Mesendoderm (in vitro differentiated cells): Measurements from ENCODE around the gene RFC3.

Source experiments
- DNase-seq: peaks from one replicate; pipeline ENCODE4 v3.0.0; 2013
- H2AK5ac ChIP-seq: 2 replicates; pipeline ENCODE4 v1.6.1; 2013; ENCODE audit warnings: low read length, inconsistent platforms
- H2BK120ac ChIP-seq: 2 replicates; pipeline ENCODE4 v1.6.1; 2013; ENCODE audit warnings: low read depth, mild to moderate bottlenecking, low read length, moderate library complexity, mixed read lengths
- H2BK15ac ChIP-seq: replicated peaks from 2 replicates; pipeline ENCODE4 v1.6.1; 2013; ENCODE audit warnings: low read depth, mild to moderate bottlenecking, moderate library complexity
- H2BK5ac ChIP-seq: 2 replicates; pipeline ENCODE4 v1.6.1; 2013; ENCODE audit warnings: low read length, inconsistent platforms
- H3K18ac ChIP-seq: 2 replicates; pipeline ENCODE4 v1.6.1; 2013; ENCODE audit warnings: mild to moderate bottlenecking, low read length, mixed read lengths
- H3K23ac ChIP-seq: one replicate; pipeline ENCODE4 v1.6.1; 2013; ENCODE audit warnings: low read length
- H3K27ac ChIP-seq: 2 replicates; pipeline ENCODE4 v1.5.1; 2013; ENCODE audit warnings: low read depth, mild to moderate bottlenecking, inconsistent platforms, low read length, moderate library complexity
- H3K27me3 ChIP-seq: 2 replicates; pipeline ENCODE4 v1.6.1; 2013; ENCODE audit warnings: low read length, control low read depth, mild to moderate bottlenecking, inconsistent platforms; ENCODE audit not compliant: insufficient read depth, poor library complexity
- H3K36me3 ChIP-seq: 2 replicates; pipeline ENCODE4 v1.6.1; 2013; ENCODE audit warnings: low read length, inconsistent platforms; ENCODE audit not compliant: control insufficient read depth, insufficient read depth
- H3K4ac ChIP-seq: one replicate; pipeline ENCODE4 v1.6.1; 2013; ENCODE audit warnings: low read depth, mild to moderate bottlenecking, low read length, moderate library complexity
- H3K4me1 ChIP-seq: 2 replicates; pipeline ENCODE4 v1.6.1; 2013; ENCODE audit warnings: low read depth, low read length, inconsistent platforms; ENCODE audit not compliant: control insufficient read depth
- H3K4me2 ChIP-seq: 2 replicates; pipeline ENCODE4 v1.6.1; 2013; ENCODE audit warnings: low read length
- H3K4me3 ChIP-seq: 2 replicates; pipeline ENCODE4 v1.5.1; 2013; ENCODE audit warnings: mild to moderate bottlenecking, low read length
- H3K56ac ChIP-seq: one replicate; pipeline ENCODE4 v1.6.1; 2013; ENCODE audit warnings: low read length
- H3K79me1 ChIP-seq: 2 replicates; pipeline ENCODE4 v1.6.1; 2013; ENCODE audit warnings: low read length, inconsistent platforms
- H3K79me2 ChIP-seq: 2 replicates; pipeline ENCODE4 v1.6.1; 2013; ENCODE audit warnings: mild to moderate bottlenecking, low read length; ENCODE audit not compliant: control insufficient read depth, insufficient read depth
- H3K9ac ChIP-seq: 2 replicates; pipeline ENCODE4 v1.6.1; 2013; ENCODE audit warnings: low read length, inconsistent platforms
- H4K5ac ChIP-seq: one replicate; pipeline ENCODE4 v1.6.1; 2013; ENCODE audit warnings: low read length
- H4K8ac ChIP-seq: one replicate; pipeline ENCODE4 v1.6.1; 2013; ENCODE audit warnings: low read depth, mild to moderate bottlenecking, control low read depth, low read length, moderate library complexity
- WGBS: extraction: QIAGEN DNeasy Blood & Tissue Kit; methylation state at CpG from one replicate; pipeline ENCODE4 v1.1.7; 2013; ENCODE audit warnings: low lambda C conversion rate, missing lambda C conversion rate; ENCODE audit not compliant: insufficient coverage; ENCODE audit errors: extremely low coverage; 5-methylcytosine and 5-hydroxymethylcytosine counted together

The RFC3 gene

GRCh38 chr13:33789739-33790138 is 28.2 kb upstream of the RFC3 start:
- no peaks in the 10 kb centered on the region for H3K27me3 ChIP-seq
- H2BK120ac ChIP-seq: no peak overlapping the region
- H3K36me3 ChIP-seq: no peaks in the 10 kb centered on the region
- WGBS: no CpG with 5 or more reads among the region's 4 CpGs
- no peak overlapping the region for H2BK5ac ChIP-seq
- DNase-seq: no peak
- H2AK5ac ChIP-seq: no peak overlapping the region
- no peak overlapping the region for H3K23ac ChIP-seq
- H4K5ac ChIP-seq: no peak overlapping the region
- no peaks in the 10 kb centered on the region for H3K79me1 ChIP-seq
- H4K8ac ChIP-seq: no peak overlapping the region
- no peak overlapping the region for H2BK15ac ChIP-seq
- no peaks in the 10 kb centered on the region for H3K4me1 ChIP-seq
- H3K79me2 ChIP-seq: no peaks in the 10 kb centered on the region
- H3K4me3 ChIP-seq: no peak overlapping the region
- H3K56ac ChIP-seq: no peak overlapping the region
- H3K4ac ChIP-seq: no peak overlapping the region
- no peak overlapping the region for H3K18ac ChIP-seq
- no peak overlapping the region for H3K9ac ChIP-seq
- H3K4me2 ChIP-seq: no peak overlapping the region
- no peak overlapping the region for H3K27ac ChIP-seq

DNA sequence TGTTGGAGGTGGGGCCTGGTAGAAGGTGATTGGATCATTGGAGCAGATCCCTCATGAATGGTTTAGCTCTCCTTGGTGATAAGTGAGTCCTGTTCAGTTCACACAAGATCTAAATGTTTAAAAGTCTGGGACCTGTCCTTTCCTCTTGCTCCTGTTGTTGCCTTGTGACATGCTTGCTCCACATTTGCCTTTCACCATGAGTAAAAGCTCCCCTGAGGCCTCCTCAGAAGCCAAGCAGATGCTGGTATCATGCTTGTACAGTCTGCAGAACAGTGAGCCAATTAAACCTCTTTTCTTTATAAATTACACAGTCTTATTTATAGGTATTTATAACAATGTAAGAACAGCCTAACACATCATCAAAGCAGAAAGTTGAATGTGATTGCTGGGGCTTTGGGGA is 24.2 kb upstream of the RFC3 start:
- Histone ChIP-seq H3K4me1 (no peaks in the 10 kb centered on the region), H2BK15ac (no peak overlapping the region), H3K79me1 (no peaks in the 10 kb centered on the region), H4K5ac (no peak overlapping the region), H3K36me3 (no peaks in the 10 kb centered on the region), H3K18ac (no peak overlapping the region), H3K56ac (no peak overlapping the region), H3K23ac (no peak overlapping the region), H3K4me2 (no peak overlapping the region), H3K79me2 (no peaks in the 10 kb centered on the region), H3K9ac (no peak overlapping the region), H4K8ac (no peak overlapping the region), H2BK5ac (no peak overlapping the region), H3K27ac (no peak overlapping the region), H3K4ac (no peak overlapping the region), H3K27me3 (no peaks in the 10 kb centered on the region), H3K4me3 (no peak overlapping the region), H2AK5ac (no peak overlapping the region), H2BK120ac (no peak overlapping the region)
- DNase-seq: no peak

GRCh38 chr13:33794576-33794975 is 23.4 kb upstream of the RFC3 start:
- WGBS: no CpG with 5 or more reads among the region's 4 CpGs
- Histone ChIP-seq H4K8ac (no peak overlapping the region), H3K79me2 (no peaks in the 10 kb centered on the region), H3K27ac (no peak overlapping the region), H3K9ac (no peak overlapping the region), H3K79me1 (no peaks in the 10 kb centered on the region), H3K4me3 (no peak overlapping the region), H3K4me2 (no peak overlapping the region), H3K4ac (no peak overlapping the region), H4K5ac (no peak overlapping the region), H3K23ac (no peak overlapping the region), H2BK5ac (no peak overlapping the region), H3K56ac (no peak overlapping the region), H2AK5ac (no peak overlapping the region), H3K36me3 (no peaks in the 10 kb centered on the region), H2BK15ac (no peak overlapping the region), H2BK120ac (no peak overlapping the region), H3K27me3 (no peaks in the 10 kb centered on the region), H3K4me1 (no peaks in the 10 kb centered on the region), H3K18ac (no peak overlapping the region)
- DNase-seq: no peak

DNA sequence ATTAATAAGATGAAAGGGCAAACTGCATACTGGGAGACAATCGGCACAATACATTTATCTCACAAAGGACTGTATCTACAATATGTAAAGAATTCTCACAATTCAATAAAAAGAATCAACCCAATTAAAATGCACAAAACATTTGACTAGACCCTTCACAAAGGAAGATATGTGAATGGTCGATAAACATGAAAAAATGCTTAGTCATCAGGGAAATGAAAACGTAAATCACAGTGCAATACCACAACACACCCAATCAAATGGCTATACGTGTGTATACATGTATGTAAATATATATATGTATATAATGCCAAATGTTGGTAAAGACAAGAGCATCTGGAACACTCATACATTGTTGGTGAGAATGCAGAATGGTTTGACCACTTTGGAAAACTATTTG is 21.9 kb upstream of the RFC3 start:
- no peak overlapping the region for H2BK5ac ChIP-seq
- no peak overlapping the region for H3K4me3 ChIP-seq
- H3K4ac ChIP-seq: no peak overlapping the region
- no peaks in the 10 kb centered on the region for H3K79me1 ChIP-seq
- H2BK120ac ChIP-seq: no peak overlapping the region
- WGBS: no CpG with 5 or more reads among the region's 4 CpGs
- DNase-seq: no peak
- no peak overlapping the region for H3K56ac ChIP-seq
- H3K23ac ChIP-seq: no peak overlapping the region
- H3K27ac ChIP-seq: no peak overlapping the region
- H3K18ac ChIP-seq: no peak overlapping the region
- no peak overlapping the region for H2BK15ac ChIP-seq
- H2AK5ac ChIP-seq: no peak overlapping the region
- no peaks in the 10 kb centered on the region for H3K4me1 ChIP-seq
- H3K4me2 ChIP-seq: no peak overlapping the region
- H3K9ac ChIP-seq: no peak overlapping the region
- H4K8ac ChIP-seq: no peak overlapping the region
- no peaks in the 10 kb centered on the region for H3K36me3 ChIP-seq
- H3K79me2 ChIP-seq: no peaks in the 10 kb centered on the region
- no peak overlapping the region for H4K5ac ChIP-seq
- H3K27me3 ChIP-seq: no peaks in the 10 kb centered on the region

DNA sequence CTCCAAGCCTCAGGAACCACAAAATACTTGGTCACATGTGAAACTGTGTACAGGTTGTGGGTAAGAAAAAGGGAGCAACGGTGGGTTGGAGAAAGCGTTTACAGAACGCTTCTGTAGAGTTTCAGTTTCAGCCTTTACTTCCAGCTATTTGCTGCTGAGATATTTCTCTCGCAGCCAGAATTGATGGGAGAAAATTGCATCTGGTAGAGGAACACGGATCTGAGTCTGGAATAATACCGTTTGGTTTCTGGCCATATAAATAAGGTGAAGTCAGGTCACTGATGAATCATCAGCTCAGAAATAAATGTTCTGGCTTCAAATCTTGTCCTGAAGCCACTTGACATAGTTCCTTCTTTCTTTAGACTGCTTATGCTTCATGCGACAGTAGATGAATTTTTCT is 20.3 kb upstream of the RFC3 start:
- WGBS: no CpG with 5 or more reads among the region's 7 CpGs
- DNase-seq: no peak
- Histone ChIP-seq H3K79me1 (no peaks in the 10 kb centered on the region), H3K9ac (no peak overlapping the region), H4K5ac (no peak overlapping the region), H3K4me1 (no peaks in the 10 kb centered on the region), H3K4me2 (no peak overlapping the region), H3K4me3 (no peak overlapping the region), H3K23ac (no peak overlapping the region), H3K27ac (no peak overlapping the region), H3K27me3 (no peaks in the 10 kb centered on the region), H3K56ac (no peak overlapping the region), H2BK15ac (no peak overlapping the region), H2AK5ac (no peak overlapping the region), H3K79me2 (no peaks in the 10 kb centered on the region), H3K18ac (no peak overlapping the region), H4K8ac (no peak overlapping the region), H3K4ac (peak overlapping the region; percentile 12), H2BK120ac (no peak overlapping the region), H2BK5ac (no peak overlapping the region), H3K36me3 (no peaks in the 10 kb centered on the region)

GRCh38 chr13:33798023-33798422 is 19.9 kb upstream of the RFC3 start:
- Histone ChIP-seq H4K5ac (no peak overlapping the region), H3K27me3 (no peaks in the 10 kb centered on the region), H2AK5ac (no peak overlapping the region), H3K4ac (no peak overlapping the region), H2BK5ac (no peak overlapping the region), H3K56ac (no peak overlapping the region), H3K4me3 (no peak overlapping the region), H2BK15ac (no peak overlapping the region), H4K8ac (no peak overlapping the region), H3K79me2 (no peaks in the 10 kb centered on the region), H3K27ac (no peak overlapping the region), H3K4me2 (no peak overlapping the region), H3K18ac (no peak overlapping the region), H3K36me3 (no peaks in the 10 kb centered on the region), H3K9ac (no peak overlapping the region), H2BK120ac (no peak overlapping the region), H3K79me1 (no peaks in the 10 kb centered on the region), H3K23ac (no peak overlapping the region), H3K4me1 (no peaks in the 10 kb centered on the region)
- DNase-seq: no peak
- 100% methylated on average over 1 of the region's 3 CpGs for WGBS
